Natural killer cell (primary cell): ENCODE measurements around the gene RHEBL1. TPM values are rescaled to one million over a fixed set of nuclear protein-coding genes. Genes with fewer than 3 reads are reported as not detected.

Source experiments
- ATAC-seq, 3 donors: fragments of 150-1000 bp in 2 of 3; fragments of 200-7000 bp in 1 of 3; cut with Tn5 transposase; 1 replicate in 1 of 3; 2 replicates in 2 of 3; pipeline ENCODE4 v1.10.0; 2021; ENCODE audit warnings: mild to moderate bottlenecking in 2 of 3, moderate library complexity in 2 of 3
- DNase-seq, 2 donors: peaks; one replicate each; pipeline versions ENCODE4 v3.0.0 to v3.0.0-alpha.2; 2013 to 2021; ENCODE audit warnings: mixed read lengths in 1 of 2
- H3K27ac ChIP-seq: one replicate; pipeline ENCODE4 v1.5.1; 2013; ENCODE audit warnings: mild to moderate bottlenecking, low read length
- H3K27me3 ChIP-seq: one replicate; pipeline ENCODE4 v1.6.1; 2013; ENCODE audit warnings: low read length; ENCODE audit not compliant: control insufficient read depth, insufficient read depth
- H3K36me3 ChIP-seq: one replicate; pipeline ENCODE4 v1.6.1; 2013; ENCODE audit warnings: low read length; ENCODE audit not compliant: control insufficient read depth, insufficient read depth
- H3K4me1 ChIP-seq: one replicate; pipeline ENCODE4 v1.6.1; 2013; ENCODE audit warnings: low read length; ENCODE audit not compliant: control insufficient read depth, insufficient read depth
- H3K4me3 ChIP-seq: one replicate; pipeline ENCODE4 v1.5.1; 2013; ENCODE audit warnings: low read length
- H3K9me3 ChIP-seq: one replicate; pipeline ENCODE4 v1.6.1; 2013; ENCODE audit warnings: low read length; ENCODE audit not compliant: control insufficient read depth, insufficient read depth
- H3K27ac Mint-ChIP-seq, 2 donors: one replicate each; pipeline ENCODE4 v1.8.0; 2022; ENCODE audit warnings: mild to moderate bottlenecking in 2 of 2, mixed read lengths in 2 of 2, moderate library complexity in 1 of 2
- H3K27me3 Mint-ChIP-seq, 2 donors: one replicate each; pipeline ENCODE4 v1.8.0; 2022; ENCODE audit warnings: low read depth in 2 of 2, mixed read lengths in 2 of 2
- H3K36me3 Mint-ChIP-seq: one replicate; pipeline ENCODE4 v1.8.0; 2022; ENCODE audit warnings: mixed read lengths
- H3K4me1 Mint-ChIP-seq, 2 donors: one replicate each; pipeline ENCODE4 v1.8.0; 2022; ENCODE audit warnings: mixed read lengths in 2 of 2
- H3K4me3 Mint-ChIP-seq: one replicate; pipeline ENCODE4 v1.8.0; 2022; ENCODE audit warnings: mild to moderate bottlenecking, moderate library complexity, mixed read lengths
- H3K9me3 Mint-ChIP-seq, 2 donors: one replicate each; pipeline ENCODE4 v1.8.0; 2022; ENCODE audit warnings: mixed read lengths in 2 of 2
- WGBS: methylation state at CpG from one replicate; pipeline ENCODE4 v1.1.7; 2013; ENCODE audit warnings: missing lambda C conversion rate; ENCODE audit not compliant: insufficient coverage; 5-methylcytosine and 5-hydroxymethylcytosine counted together
- intact Hi-C: fragments of 100-400 bp; cut with micrococcal nuclease; formaldehyde crosslinking; loops from one replicate; pipeline ENCODE4 v1.14.2; 2022
- total RNA-seq, 4 donors: library from RNA; stranded (reverse); fragments of 120-200 nt in 1 of 4; gene quantifications; one replicate each; pipeline versions ENCODE4 v1.2.3 to v1.2.4, GENCODE V29; 2013 to 2022
- TF ChIP-seq, protein P1 (sequence below): fragments of 200-600 bp; IDR thresholded peaks from one replicate; pipeline ENCODE4 v1.8.0; 2022; ENCODE audit warnings: antibody characterized with exemption

The RHEBL1 gene
- total RNA-seq, 3 donors from 2014 or later (not counting 1 experiment from before 2014, with no cell fraction given), result 6.3 to 11.6 (median 11.1) TPM

DNA sequence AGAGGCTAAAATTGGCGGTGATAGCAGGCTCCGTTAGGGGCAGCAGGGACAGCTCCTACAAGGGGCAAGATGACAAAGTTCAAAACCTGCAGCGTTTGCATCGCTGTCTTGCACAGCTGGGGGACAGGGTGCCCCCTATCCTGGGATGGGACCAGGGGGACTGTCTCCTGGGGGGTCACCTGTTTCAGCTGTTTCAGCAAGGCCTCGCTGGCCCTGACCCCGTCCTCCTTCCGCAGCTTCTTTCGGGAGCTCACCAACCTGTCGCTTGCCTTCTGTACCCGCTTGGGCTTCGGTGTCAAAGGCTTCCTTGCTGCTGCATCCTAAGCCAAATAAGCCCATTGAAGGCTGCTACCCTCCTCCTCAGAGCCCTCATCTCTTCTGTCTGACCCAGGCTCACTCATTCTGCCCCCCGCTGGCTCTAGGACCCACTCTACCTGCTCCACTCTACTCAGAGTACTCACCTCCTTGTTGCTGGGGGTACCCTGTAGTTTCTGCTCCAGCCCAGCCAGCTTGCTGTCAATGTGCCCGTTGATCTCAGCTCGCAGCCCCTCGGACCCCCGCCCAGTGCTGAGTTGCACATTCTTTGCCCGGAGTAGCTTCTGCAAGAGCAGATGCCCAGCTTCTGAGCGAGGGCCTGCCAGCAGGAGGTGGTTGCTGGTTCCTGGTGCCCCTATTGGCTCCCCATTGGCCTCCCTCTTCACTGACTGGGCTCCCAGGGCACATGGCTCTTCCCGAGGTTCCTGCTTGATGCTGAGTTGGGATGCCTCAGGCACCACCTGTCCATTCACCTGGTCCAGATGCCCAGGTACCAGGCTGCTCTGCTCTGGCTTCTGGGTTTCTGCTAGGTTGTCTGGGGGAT, 38.8 kb downstream of the RHEBL1 start:
- Mint-ChIP-seq H3K4me3 (no peak overlapping the region), H3K36me3 (no peaks in the 10 kb centered on the region), H3K27me3 (no peaks in the 10 kb centered on the region), H3K27ac (peak overlapping the region in 1 of 2 donors; percentile 38), H3K9me3 (no peaks in the 10 kb centered on the region), H3K4me1 (peaks cover 0 to 5% of the 10 kb centered on the region in 2 donors)
- no peak for DNase-seq
- 97% methylated on average over 19 of the region's 19 CpGs for WGBS
- TF ChIP-seq, protein P1, sequence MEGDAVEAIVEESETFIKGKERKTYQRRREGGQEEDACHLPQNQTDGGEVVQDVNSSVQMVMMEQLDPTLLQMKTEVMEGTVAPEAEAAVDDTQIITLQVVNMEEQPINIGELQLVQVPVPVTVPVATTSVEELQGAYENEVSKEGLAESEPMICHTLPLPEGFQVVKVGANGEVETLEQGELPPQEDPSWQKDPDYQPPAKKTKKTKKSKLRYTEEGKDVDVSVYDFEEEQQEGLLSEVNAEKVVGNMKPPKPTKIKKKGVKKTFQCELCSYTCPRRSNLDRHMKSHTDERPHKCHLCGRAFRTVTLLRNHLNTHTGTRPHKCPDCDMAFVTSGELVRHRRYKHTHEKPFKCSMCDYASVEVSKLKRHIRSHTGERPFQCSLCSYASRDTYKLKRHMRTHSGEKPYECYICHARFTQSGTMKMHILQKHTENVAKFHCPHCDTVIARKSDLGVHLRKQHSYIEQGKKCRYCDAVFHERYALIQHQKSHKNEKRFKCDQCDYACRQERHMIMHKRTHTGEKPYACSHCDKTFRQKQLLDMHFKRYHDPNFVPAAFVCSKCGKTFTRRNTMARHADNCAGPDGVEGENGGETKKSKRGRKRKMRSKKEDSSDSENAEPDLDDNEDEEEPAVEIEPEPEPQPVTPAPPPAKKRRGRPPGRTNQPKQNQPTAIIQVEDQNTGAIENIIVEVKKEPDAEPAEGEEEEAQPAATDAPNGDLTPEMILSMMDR, result no peak
- Histone ChIP-seq H3K27ac (no peak overlapping the region), H3K36me3 (peaks cover 71% of the 10 kb centered on the region), H3K4me3 (no peak overlapping the region), H3K4me1 (no peaks in the 10 kb centered on the region), H3K9me3 (no peaks in the 10 kb centered on the region), H3K27me3 (no peaks in the 10 kb centered on the region)
- intact Hi-C loops, result no loop called here
- ATAC-seq, result no peak

DNA sequence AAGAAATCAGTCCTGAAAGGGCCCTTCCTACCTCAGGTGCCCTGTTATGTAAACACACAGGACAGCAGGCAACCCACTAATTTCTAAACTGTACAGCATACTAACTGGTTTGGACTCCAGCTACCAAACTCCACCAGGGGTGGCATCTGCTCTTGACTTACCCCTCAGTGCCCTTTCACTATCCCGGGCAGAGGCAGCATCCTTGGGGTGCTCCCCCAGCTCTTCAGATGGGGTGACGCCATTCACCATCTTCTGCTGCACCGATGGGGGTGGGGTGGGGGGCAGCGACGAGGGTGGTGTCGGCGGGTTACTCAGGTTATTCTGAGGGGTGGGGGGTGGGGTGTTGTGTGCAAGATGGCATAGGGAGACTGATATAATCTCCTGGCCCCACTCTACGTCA, 39.7 kb downstream of the RHEBL1 start:
- no peak overlapping the region for H3K27ac ChIP-seq
- TF ChIP-seq, protein P1, result no peak
- ATAC-seq (no peak), DNase-seq (no peak)
- H3K9me3 Mint-ChIP-seq, result no peaks in the 10 kb centered on the region
- no peaks in the 10 kb centered on the region for H3K4me1 ChIP-seq
- peaks cover 74% of the 10 kb centered on the region for H3K36me3 ChIP-seq
- no peak overlapping the region for H3K4me3 ChIP-seq
- no peaks in the 10 kb centered on the region for H3K27me3 Mint-ChIP-seq
- WGBS, result 95% methylated on average over 5 of the region's 8 CpGs
- intact Hi-C loops, result no loop called here
- H3K4me1 Mint-ChIP-seq, result peaks cover 0 to 5% of the 10 kb centered on the region in 2 donors
- H3K9me3 ChIP-seq, result no peaks in the 10 kb centered on the region
- H3K27me3 ChIP-seq, result no peaks in the 10 kb centered on the region
- H3K4me3 Mint-ChIP-seq, result no peak overlapping the region
- no peak overlapping the region for H3K27ac Mint-ChIP-seq
- H3K36me3 Mint-ChIP-seq, result no peaks in the 10 kb centered on the region

DNA sequence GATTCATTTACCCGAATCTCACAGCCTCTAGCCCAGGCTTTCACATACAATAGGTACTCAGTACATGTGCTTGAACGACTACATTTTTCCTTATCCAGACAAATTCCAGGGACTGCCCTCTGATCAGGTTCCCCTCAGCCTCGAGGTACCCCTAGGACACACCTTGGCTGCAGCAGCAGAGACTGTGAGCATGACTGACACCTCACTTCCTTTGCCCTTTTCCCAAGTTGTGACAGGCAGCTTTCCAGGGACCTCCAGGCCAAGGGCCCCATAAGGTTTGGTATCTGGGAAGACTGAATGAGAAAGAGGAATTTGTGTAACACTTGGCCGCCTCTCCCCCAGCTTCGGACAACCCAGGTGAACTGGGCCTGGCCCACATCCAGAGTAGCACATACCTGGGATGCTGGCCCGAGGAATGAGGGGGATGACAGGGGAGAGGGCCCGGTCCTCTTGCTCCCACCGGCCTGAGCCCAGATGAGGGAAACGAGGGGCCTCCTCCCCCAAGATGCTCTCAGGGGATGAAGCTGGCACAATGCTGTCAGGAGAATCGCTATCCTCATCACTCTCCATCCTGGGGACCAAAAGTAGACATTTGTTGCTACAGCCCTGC, 41.0 kb downstream of the RHEBL1 start:
- H3K4me3 Mint-ChIP-seq, result no peak overlapping the region
- no peaks in the 10 kb centered on the region for H3K9me3 ChIP-seq
- no peak overlapping the region for H3K4me3 ChIP-seq
- no peaks in the 10 kb centered on the region for H3K27me3 ChIP-seq
- TF ChIP-seq, protein P1, result no peak
- peaks cover 73% of the 10 kb centered on the region for H3K36me3 ChIP-seq
- peaks cover 0 to 5% of the 10 kb centered on the region in 2 donors for H3K4me1 Mint-ChIP-seq
- H3K27ac Mint-ChIP-seq, result peak overlapping the region in 1 of 2 donors; percentile 50
- 96% methylated on average over 9 of the region's 10 CpGs for WGBS
- ATAC-seq, result no peak
- no peak for DNase-seq
- no peaks in the 10 kb centered on the region for H3K9me3 Mint-ChIP-seq
- no peaks in the 10 kb centered on the region for H3K36me3 Mint-ChIP-seq
- no peaks in the 10 kb centered on the region for H3K27me3 Mint-ChIP-seq
- no peaks in the 10 kb centered on the region for H3K4me1 ChIP-seq
- no peak overlapping the region for H3K27ac ChIP-seq
- intact Hi-C loops, result no loop called here
